AG09309 (cell line): ENCODE measurements around the gene FRAT2.

ENCODE experiments used
- DNase-seq: peaks from one replicate; pipeline ENCODE4 v3.0.0-alpha.2; 2010; ENCODE audit warnings: low read depth
- H3K4me3 ChIP-seq: 2 replicates; pipeline ENCODE4 v1.5.1; 2011; ENCODE audit warnings: mild to moderate bottlenecking, low read depth, low read length, moderate library complexity; ENCODE audit not compliant: control insufficient read depth
- CTCF ChIP-seq: IDR thresholded peaks from 2 replicates; pipeline ENCODE4 v1.5.1; 2011; ENCODE audit warnings: mild to moderate bottlenecking, low read depth, low read length, inconsistent platforms; ENCODE audit not compliant: insufficient read depth, control insufficient read depth; ENCODE audit errors: missing control alignments

FRAT2 gene, protein sequence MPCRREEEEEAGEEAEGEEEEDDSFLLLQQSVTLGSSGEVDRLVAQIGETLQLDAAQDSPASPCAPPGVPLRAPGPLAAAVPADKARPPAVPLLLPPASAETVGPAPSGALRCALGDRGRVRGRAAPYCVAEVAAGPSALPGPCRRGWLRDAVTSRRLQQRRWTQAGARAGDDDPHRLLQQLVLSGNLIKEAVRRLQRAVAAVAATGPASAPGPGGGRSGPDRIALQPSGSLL

GRCh38 chr10:97334370-97335175 is at the start of gene FRAT2:
FRAT2 (minus strand) TSS chr10:97334729; CDS start chr10:97334572, 157 bp downstream.
- TF ChIP-seq CTCF: no peak
- H3K4me3 ChIP-seq: peak within 1 kb of the TSS; percentile 76
- DNase-seq: peak; percentile 62

DNA sequence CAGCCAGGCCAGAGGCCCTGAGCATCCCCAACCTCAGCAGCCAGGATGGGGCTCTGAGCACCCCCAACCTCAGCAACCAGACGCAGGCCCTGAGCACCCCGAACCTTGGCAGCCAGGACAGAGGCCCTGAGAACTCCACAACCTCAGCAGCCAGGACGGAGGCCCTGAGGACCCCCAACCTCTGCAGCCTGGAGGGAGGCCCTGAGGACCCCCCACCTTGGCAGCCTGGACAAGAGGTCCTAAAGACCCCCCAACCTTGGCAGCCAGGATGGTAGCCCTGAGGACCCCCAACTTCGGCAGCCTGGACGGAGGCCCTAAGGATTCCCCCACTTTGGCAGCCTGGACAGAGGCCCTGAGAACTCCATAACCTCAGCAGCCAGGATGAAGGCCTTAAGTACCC is 49.6 kb upstream of the FRAT2 start:
- DNase-seq: no peak
- H3K4me3 ChIP-seq: no peak overlapping the region
- no peak for TF ChIP-seq CTCF

DNA sequence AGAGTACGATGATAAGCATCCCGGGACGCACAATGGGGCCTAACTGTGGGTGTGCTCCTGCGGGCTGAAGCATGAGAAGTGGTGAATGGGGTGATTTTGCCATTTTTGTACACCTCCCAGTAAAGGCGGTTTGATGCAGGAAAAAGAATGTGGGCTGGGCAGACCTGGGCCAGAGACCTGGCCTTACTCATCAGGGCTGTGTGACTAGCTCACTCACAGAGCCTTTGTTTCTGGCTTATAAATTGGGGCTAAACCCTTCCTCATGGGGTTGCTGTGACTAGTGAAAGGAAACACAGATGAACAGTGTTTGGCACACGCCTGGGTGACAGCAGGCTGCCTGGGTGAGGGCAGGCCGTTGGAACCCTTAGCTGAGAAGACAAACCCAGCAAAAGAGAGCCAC is 48.6 kb upstream of the FRAT2 start:
- no peak for DNase-seq
- no peak overlapping the region for H3K4me3 ChIP-seq
- TF ChIP-seq CTCF: no peak

- DNase-seq: no peak
- no peak for TF ChIP-seq CTCF
- H3K4me3 ChIP-seq: no peak overlapping the region
Measured at GRCh38 chr10:97381626-97382025, 47.1 kb upstream of the FRAT2 start.

- no peak for TF ChIP-seq CTCF
- H3K4me3 ChIP-seq: no peak overlapping the region
- DNase-seq: no peak
Measured at GRCh38 chr10:97380516-97380915, 46.0 kb upstream of the FRAT2 start.

DNA sequence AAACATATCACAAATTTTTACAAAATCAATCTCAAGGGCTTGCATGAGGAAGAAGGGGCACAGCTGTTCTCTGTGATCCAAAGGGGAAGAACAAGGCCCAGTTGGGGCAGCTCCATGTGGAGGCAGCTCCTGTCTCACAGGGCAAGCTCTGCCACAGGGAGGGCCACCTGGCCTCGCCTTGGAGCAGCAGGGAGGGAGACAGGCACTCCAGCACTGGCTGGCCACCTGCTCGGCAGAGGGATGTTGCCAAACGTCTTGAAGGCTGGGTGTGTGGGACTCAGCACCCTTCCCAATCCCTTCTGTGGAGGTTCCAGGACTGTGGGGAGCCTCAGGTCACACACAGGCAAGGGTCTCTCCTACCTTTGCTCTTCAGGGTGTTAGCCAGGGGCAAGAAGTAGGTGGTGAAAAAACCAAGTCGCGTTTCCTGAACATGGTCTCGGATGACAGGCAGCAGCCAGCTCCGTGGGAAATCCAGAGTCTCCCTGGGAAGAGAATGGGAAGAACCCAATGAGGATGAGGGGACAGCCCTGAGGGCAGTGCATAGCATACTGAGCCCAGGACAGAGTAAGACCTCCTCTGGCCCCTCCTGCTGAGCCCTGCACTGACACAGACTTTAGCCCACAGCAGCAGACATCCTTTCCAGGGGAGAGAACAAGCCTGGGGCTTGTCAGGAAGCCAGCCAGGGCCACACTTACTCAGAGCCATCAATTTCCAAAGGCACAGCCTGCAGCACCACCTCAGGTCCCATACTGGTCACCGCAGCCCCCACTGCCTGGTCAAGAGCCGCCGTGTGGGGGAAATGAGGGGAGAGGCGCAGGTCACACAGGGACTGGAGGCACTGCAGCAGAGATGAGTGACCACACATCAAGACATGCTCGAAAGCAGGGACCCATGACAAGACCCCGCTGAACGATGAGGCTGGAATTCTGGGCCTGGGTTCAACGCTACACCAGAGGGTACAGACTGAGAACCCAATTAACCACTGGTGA is 44.7 kb upstream of the FRAT2 start:
- DNase-seq: no peak
- no peak for TF ChIP-seq CTCF
- no peak overlapping the region for H3K4me3 ChIP-seq
